SKM-1 (cell line): ENCODE results near the gene NVL.

ENCODE experiments used
- DNase-seq: peaks from one replicate; lab custom pipeline; 2025; ENCODE audit not compliant: unreplicated experiment; lab: John Stamatoyannopoulos, UW

The NVL gene

GRCh38 chr1:224199679-224200078, 130.3 kb downstream of the NVL start:
- no peak for DNase-seq

- DNase-seq: no peak
Measured at GRCh38 chr1:224198572-224198971, 131.4 kb downstream of the NVL start.

GRCh38 chr1:224196813-224197600, 133.0 kb downstream of the NVL start:
- no peak for DNase-seq

GRCh38 chr1:224193319-224193966, 136.5 kb downstream of the NVL start:
- no peak for DNase-seq

DNA sequence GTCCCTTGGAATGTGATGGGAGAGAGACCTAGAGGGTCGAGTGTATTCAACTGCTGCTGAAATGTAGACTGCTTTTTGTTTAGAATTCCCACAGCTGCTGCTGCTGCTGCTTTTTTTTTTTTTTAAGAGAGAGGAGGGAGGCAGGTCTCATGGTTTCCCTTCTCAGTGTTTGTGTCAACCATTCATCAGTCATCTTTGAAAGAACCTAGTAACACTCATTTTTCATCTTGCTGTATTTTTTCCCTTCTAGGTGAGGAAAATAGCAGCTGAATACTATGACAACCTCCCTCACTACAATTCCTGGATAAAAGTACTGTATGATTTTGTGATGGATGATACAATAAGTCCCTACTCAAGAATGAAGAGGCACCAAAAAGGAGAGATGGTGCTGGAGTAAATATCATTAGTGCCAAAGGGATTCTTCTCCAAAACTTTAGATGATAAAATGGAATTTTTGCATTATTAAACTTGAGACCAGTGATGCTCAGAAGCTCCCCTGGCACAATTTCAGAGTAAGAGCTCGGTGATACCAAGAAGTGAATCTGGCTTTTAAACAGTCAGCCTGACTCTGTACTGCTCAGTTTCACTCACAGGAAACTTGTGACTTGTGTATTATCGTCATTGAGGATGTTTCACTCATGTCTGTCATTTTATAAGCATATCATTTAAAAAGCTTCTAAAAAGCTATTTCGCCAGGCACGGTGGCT, 137.7 kb downstream of the NVL start:
- DNase-seq: no peak

DNA sequence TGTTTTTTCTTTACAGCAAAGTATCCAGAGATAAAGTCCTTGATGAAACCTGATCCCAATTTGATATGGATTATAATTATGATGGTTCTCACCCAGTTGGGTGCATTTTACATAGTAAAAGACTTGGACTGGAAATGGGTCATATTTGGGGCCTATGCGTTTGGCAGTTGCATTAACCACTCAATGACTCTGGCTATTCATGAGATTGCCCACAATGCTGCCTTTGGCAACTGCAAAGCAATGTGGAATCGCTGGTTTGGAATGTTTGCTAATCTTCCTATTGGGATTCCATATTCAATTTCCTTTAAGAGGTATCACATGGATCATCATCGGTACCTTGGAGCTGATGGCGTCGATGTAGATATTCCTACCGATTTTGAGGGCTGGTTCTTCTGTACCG, 140.4 kb downstream of the NVL start:
- DNase-seq: no peak

DNA sequence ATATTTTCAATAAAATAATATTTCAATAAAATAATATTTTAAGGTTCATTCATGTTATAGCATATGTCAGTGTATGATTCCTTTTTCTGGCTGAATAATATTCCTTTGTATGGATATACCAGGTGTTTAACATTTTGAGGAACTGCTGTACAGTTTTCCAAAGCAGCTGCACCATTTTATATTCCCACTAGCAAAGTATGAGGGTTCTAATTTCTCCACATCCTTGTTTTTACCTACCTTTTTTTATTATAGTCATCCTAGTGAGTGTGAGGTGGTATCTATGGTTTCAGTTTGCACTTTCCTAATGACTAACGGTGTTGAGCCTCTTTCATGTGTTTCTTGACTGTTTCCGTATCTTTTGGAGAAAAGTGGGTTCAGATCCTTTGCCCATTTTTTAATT, 141.7 kb downstream of the NVL start:
- DNase-seq: no peak

GRCh38 chr1:224185208-224185607, 144.8 kb downstream of the NVL start:
- DNase-seq: no peak

- DNase-seq: peak; percentile 55
Measured at GRCh38 chr1:224183591-224184312, 146.2 kb downstream of the NVL start.

GRCh38 chr1:224182866-224183590, 146.9 kb downstream of the NVL start, which contains the start of gene DEGS1:
Gene DEGS1, plus strand, starts transcription at chr1:224183240. Its CDS starts 97 bp downstream, at chr1:224183337.
- DNase-seq: peak; percentile 82

GRCh38 chr1:224182057-224182865, 147.7 kb downstream of the NVL start:
- peak; percentile 48 for DNase-seq

DNA sequence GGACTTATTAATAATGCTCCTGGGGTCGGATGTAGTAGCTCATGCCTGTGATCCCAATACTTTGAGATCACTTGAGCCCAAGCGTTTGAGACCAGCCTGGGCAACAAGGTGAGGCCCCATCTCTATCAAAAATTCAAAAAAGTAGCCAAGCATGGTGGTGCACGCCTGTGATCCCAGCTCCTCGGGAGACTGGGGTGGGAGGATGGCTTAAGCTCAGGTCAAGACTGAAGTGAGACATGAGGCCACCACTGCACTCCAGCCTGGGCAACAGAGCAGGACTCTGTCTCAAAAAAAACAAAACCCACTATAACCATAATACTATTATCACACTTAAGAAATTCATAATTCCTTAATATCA, 148.5 kb downstream of the NVL start:
- no peak for DNase-seq

DNA sequence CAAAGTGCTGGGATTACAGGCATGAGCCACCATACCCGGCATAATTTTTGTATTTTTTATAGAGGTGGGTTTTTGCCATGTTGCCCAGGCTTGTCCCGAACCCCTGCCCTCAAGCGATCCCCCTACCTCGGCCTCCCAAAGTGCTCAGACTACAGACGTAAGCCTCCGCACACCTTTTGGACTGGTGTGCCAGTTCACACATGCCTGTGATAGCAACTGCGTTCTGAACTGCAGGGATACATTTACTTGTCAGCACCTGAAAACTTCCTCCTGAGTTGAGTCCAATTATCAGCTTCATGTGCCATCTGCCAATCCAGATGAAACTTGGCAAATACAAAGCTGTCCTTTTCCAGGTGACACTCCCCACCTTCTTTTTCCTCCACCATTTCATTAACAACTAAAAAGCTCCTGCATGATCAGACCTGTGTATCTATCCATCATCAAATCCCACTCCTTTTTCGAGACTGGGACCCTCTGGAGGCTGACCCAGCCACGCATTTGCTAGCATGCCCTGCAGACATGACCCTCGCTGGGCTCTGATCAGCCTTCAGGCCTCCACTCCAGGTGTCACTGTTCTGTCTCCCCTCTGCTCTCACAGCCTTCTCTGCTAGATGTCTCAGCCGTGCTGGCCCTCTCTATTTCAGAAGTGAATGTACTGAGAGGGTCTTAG, 149.1 kb downstream of the NVL start:
- no peak for DNase-seq

- no peak for DNase-seq
Measured at GRCh38 chr1:224178894-224179293, 151.1 kb downstream of the NVL start.

DNA sequence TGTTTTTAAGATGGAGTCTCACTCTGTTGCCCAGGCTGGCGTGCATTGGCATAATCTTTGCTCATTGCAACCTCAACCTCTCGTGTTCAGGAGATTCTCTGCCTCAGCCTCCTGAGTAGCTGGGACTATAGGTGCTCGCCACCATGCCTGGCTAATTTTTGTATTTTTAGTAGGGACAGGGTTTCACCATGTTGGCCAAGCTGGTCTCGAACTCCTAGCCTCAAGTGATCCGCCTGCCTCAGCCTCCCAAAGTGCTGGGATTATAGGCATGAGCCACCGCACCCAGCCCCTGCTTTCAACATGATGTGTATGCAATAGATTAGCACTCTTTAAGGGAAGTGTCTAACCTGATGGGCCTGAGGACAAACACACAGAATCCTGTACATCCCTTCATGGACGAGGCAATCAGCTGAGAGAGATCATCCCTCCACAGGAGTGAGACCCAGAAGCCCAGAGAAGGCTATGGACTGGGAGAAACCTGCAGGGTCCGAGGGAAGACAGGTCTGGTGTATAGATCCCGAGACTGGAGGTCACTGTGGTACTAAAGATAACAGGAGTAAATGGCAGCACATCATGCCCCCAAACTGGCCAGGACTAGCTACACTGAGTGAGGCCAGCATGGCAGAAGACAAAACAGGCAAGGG, 152.5 kb downstream of the NVL start:
- no peak for DNase-seq
